Stimulated activated CD4-positive, alpha-beta T cell treated with anti-CD3 and anti-CD28 coated beads, Interleukin-1b, Interleukin-23, amount 100 ng/mL, for 24 hours (primary cell): ENCODE results near the gene EEF1AKMT2.

Experiments used
- DNase-seq, 4 experiments: peaks; one replicate each; pipeline ENCODE4 v3.0.0-alpha.2; 2020; ENCODE audit warnings: low read depth in 4 of 4, low spot score in 1 of 4

EEF1AKMT2 gene

DNA sequence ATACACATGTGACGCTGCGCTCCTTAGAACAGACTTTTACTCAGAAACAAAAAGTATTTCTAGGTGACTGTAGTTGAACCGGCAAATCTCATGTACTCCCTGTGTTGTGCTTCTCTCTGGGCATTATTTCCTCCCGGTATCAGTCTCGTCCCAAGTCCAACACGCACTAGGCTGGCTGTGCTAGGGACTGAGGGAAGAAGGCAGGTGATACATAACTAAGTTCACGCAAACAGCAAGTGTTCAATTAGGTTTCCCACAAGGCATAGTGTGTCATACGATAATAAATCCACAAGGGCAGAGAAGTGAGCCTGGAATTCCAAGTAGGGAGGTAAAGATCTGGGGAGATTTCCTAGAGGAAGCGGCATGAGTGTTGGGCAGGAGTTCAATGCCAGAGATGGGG lies 67.9 kb downstream of the EEF1AKMT2 start:
- no peak for DNase-seq

DNA sequence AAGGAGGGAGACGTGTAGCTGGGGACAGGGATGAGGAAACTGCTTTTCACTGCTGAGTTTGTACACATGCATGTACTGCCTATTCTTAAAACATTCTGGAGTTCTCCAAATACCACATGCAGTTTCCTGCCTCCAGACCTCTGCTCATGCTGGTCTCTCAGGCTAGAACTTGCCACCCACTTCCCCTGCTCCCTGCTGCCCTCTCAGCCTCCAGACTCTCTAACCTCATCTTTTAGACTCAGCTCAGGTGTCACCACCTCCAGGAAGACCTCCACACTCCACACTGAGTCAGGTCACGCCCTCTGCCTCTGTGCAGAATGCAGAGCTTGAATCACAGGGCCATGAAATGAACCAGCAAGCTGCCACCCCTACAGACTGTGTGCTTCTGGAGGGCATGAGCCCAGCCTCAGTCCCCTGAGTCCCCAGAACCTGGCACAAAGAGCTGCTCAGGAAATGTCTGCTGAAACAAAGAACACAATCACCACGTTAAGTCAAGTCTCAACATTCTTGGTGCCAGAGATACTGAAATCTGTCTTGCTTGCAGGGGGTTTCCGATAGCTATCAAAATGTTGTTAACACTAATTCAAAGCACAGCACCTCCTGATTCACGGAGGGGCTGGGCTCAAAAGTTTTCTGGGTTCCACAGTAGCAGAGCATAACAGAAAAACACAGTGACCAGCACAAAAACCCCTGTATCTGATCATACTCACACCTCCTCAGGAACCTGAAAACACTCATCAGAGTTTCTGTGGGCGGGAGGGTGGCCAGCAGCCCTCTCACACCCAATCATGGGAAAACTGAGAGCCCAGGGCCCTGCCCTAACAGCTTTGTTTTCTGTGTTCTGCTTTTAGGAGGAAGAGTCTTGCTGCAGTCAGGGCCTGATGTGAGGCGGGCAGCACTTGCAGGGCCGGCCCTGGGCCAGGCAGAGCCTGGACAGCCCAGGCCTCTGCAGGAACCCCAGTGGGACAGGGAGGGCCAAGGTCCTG lies 68.6 kb downstream of the EEF1AKMT2 start:
- no peak for DNase-seq

DNA sequence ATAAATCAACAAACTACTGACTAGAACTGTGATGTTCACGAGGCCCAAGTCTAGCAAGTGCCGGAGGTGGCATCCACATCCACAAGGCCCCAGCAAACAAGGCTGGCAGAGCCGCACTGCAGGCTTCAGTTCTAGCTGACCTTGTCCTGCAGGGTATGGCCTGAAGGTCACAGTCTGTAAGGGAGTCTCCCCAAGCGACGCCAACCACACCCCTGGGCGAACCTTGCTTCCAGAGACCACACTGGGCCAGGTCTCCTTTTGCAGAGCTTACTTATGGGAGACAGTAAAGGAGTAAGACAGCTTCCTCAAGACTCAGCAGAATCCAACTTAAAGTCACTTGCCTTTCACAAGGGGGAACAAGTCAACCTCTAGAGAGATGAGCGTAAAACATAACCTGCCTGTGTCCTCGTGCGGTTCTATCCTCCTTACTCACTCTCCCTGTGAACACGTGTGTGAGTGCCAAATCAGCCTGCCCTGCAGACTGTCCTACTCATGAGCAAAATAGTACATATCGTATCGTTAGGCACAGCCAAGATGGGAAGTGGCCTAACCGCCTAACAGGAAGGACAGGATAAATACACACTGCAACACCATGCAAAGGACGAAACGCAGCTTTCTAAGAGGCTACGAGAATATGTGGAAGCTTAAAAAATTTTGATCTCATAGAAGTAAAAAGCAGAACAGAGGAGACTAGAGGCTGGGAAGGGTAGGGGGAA lies 70.2 kb downstream of the EEF1AKMT2 start:
- DNase-seq: no peak

GRCh38 chr10:124719213-124719851 lies 72.4 kb downstream of the EEF1AKMT2 start:
- no peak for DNase-seq

GRCh38 chr10:124717911-124718741 lies 73.6 kb downstream of the EEF1AKMT2 start:
- peak in 2 of 4 experiments; percentile 49 to 70 for DNase-seq

- no peak for DNase-seq
These were observed 74.5 kb downstream of the EEF1AKMT2 start for GRCh38 chr10:124717041-124717757.

GRCh38 chr10:124716369-124716768 lies 75.3 kb downstream of the EEF1AKMT2 start:
- no peak for DNase-seq

DNA sequence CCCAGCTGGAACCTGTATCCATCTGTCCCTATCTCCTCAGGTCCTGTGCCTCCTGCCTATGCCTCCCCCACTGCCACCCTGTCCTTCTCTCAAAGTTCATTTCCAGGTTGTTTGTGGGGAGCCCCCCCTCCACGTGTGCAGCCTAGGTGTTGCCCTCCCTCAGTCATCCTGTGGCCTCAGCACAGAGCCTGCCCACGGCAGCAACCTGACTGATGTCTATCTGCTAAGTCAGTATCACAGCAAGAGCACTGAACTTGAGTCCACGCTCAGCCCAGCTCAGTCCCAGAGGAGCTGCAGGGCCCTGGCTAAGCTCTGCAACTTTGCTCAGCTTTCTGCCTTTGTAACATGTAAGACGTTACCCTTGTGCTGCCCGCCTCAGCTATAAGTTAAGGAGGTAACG lies 76.2 kb downstream of the EEF1AKMT2 start:
- no peak for DNase-seq

GRCh38 chr10:124713679-124714255 lies 77.9 kb downstream of the EEF1AKMT2 start:
- no peak for DNase-seq

DNA sequence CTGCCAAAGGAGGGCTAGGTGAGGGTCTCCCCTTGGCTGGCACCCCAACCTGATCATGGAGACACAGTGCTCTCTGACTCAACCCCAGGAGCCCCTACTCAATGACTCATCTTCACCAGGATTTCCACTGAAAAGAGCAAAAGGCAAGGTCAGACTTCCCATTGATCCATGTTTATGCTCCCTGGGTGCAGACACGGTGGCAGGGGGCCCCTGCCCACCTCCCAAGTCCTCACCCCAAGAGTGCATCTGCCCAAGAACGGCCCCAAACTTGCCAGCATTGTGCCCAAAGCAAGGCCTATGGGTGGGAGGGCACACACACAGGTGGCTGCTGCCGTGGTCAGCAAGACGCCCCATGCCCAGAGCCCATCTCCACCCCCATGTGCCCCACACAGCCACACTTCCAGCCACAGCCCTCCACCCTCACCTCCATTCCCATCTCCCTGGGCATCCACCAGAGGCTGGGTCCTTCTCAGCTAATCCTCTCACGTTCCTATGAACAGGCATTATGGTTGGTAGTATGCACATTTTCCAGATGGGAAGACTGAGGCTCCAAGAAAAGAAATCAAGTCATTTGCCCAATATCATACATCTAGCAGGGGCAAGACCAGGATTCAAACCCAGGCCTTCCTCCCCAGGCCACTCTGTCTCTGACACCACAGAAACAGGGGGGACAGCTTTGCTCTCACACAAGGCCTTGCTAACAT lies 78.8 kb downstream of the EEF1AKMT2 start:
- no peak for DNase-seq

DNA sequence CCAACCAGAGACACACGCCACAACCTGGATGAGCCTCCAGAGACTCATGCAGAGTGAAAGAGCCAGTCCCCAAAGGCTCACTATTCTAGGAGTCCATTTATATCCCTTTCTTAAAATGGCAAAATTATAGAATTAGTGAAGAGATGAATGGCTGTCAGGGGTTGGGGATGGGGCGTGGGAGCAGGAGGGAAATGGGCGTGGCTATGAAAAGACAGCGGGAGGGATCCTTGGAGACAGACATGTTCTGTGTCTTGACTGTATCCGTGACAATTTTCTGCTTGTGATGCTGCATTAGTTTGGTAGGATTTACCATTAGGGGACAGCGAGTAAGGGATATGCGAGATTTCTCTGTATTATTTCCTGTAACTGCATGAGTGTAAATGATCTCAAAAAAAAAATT lies 80.5 kb downstream of the EEF1AKMT2 start:
- DNase-seq: no peak

DNA sequence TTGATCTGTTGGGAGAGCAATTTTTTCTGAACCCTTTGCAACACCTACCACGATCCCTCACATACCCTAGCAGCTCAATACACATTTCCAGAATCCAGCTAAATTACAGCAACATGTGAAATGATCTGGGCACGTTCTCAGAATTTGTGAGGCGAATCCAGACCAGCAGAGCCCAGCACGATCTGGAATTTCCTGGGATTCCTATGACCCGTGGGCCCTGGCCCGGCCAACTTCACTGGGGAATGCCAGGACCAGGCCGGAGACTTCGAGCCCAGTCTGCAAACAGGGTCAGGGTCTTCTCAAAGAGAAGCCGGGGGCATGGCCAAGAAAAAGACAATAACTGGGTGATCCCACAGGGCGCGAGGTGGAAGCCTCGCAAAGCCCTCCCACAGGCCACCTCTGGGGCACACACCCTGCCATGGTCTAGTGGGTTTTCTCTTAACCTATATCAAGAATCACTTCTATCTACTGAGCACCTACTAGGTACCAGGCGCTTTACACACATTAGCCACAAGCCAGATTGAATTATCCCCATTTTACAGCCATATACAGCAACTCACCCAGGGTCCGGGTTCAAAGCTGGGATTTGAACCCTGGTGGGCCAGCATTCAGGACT lies 81.3 kb downstream of the EEF1AKMT2 start:
- DNase-seq: no peak

DNA sequence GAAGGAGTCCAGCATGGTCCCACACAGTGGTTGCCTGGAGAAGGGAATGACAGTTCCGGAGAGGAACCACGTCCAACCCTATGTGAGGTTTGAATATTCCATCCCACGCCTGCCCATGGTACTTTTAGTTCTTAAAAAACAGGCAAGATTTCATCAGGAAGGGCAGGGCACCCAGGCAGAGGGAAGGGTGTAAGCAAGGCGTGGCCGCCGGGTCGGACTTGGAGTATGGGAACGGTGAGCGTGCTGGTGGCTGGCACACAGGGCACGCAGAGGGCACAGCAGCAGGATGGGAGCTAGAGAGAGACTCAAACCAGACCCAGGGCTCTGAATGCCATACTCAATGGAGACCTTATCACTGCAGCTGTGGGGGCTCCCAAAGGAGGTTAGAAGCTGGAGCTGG lies 81.8 kb downstream of the EEF1AKMT2 start:
- no peak for DNase-seq

DNA sequence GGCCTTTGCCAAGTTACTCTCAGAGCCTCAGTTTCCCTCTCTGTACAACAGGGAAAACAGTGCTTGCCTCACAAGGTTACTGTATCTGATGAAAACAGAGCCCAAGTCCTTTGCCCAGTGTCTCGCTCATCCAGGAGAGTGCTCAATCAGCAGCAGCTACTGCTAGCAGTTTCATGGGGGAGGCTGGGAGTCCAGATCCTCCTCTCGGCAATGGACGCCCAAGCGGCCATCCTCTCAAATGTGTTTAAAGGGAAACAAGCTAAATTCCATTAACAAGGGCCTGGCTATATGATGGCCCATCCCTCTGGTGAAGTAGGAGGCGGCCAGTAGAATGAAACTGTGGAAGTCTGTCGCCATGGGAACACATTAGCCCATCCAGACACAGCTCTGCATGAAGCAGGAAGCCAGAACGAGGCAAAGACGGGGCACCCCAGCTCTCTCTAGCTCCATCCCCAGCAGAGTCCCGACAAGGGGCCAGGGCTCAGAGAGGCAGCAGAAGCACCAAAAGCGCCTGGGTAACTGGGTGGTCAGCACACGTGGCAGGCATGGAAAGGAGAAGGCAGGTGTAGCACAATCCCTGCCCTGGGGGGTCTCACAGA lies 82.7 kb downstream of the EEF1AKMT2 start:
- no peak for DNase-seq

- DNase-seq: no peak
These were observed 83.4 kb downstream of the EEF1AKMT2 start for GRCh38 chr10:124708246-124708779.
